Hematopoietic multipotent progenitor cell treated with erythropoietin and hydrocortisone succinate and interleukin-3 and kit ligand, for 15 days (in vitro differentiated cells): ENCODE results near the gene CHD2.
"Not testable (repeated sequence)": the region's sequence is repeated elsewhere in the genome, so short reads cannot be mapped to it uniquely, and the experiment has no call there.

Experiments used
- DNase-seq: peaks from one replicate; pipeline ENCODE4 v3.0.0-alpha.2; 2015; ENCODE audit warnings: low spot score

Gene CHD2

GRCh38 chr15:93035092-93035915 lies 135.2 kb downstream of the CHD2 start:
- DNase-seq: no peak

GRCh38 chr15:93035953-93036810 lies 136.1 kb downstream of the CHD2 start:
- DNase-seq: peak; percentile 30

- no peak for DNase-seq
These were observed 137.1 kb downstream of the CHD2 start for GRCh38 chr15:93036951-93037819.

GRCh38 chr15:93037820-93038705 lies 137.9 kb downstream of the CHD2 start:
- no peak for DNase-seq

GRCh38 chr15:93039562-93040287 lies 139.6 kb downstream of the CHD2 start:
- not testable (repeated sequence) for DNase-seq

GRCh38 chr15:93040288-93041158 lies 140.4 kb downstream of the CHD2 start:
- DNase-seq: no peak

GRCh38 chr15:93041159-93041547 lies 141.0 kb downstream of the CHD2 start:
- DNase-seq: no peak

- DNase-seq: no peak
These were observed 142.1 kb downstream of the CHD2 start for GRCh38 chr15:93042211-93042610.

- DNase-seq: no peak
These were observed 142.7 kb downstream of the CHD2 start for GRCh38 chr15:93042691-93043378.

- DNase-seq: no peak
These were observed 143.6 kb downstream of the CHD2 start for GRCh38 chr15:93043621-93044300.

- DNase-seq: no peak
These were observed 144.4 kb downstream of the CHD2 start for GRCh38 chr15:93044301-93045190.

GRCh38 chr15:93045191-93045785 lies 145.2 kb downstream of the CHD2 start:
- no peak for DNase-seq

- no peak for DNase-seq
These were observed 146.0 kb downstream of the CHD2 start for GRCh38 chr15:93046120-93046519.

- no peak for DNase-seq
These were observed 146.6 kb downstream of the CHD2 start for GRCh38 chr15:93046721-93047120.

- DNase-seq: no peak
These were observed 147.7 kb downstream of the CHD2 start for GRCh38 chr15:93047621-93048425.

- no peak for DNase-seq
These were observed 148.2 kb downstream of the CHD2 start for GRCh38 chr15:93048426-93048721.
